ENCODE data around the gene STXBP1.

GRCh38 chr9:127731938-127732337 is 119.9 kb downstream of the STXBP1 start:
- TF ChIP-seq EZH2 (IDR thresholded peaks at IDR 0.05; ENCODE audit: insufficient read depth, poor library complexity, severe bottlenecking) (no peak), EZH2phosphoT487 (IDR thresholded peaks at IDR 0.05; ENCODE audit: insufficient read depth, low read depth) (no peak)

Measured in GM23248 (cell line).